Bronchial epithelial cell (primary cell): ENCODE results near the gene RAN. TPM values are rescaled to one million over a fixed set of nuclear protein-coding genes. Genes with fewer than 3 reads are reported as not detected.
"Not testable (repeated sequence)": the region's sequence is repeated elsewhere in the genome, so short reads cannot be mapped to it uniquely, and the experiment has no call there.

Experiments
- DNase-seq: peaks from one replicate; pipeline ENCODE4 v3.0.0-alpha.2; 2010; ENCODE audit warnings: low read depth
- FAIRE-seq: peaks from 2 replicates; lab custom pipeline; 2011; peaks lifted over from hg19 to GRCh38; lab: Jason Lieb, UNC
- H3K27me3 ChIP-seq: 2 replicates; pipeline ENCODE4 v1.5.1; 2011; ENCODE audit warnings: low read length; ENCODE audit not compliant: control insufficient read depth, insufficient read depth
- H3K36me3 ChIP-seq: 2 replicates; pipeline ENCODE4 v1.5.1; 2011; ENCODE audit warnings: low read length; ENCODE audit not compliant: control insufficient read depth, insufficient read depth
- H3K4me3 ChIP-seq: 2 replicates; pipeline ENCODE4 v1.5.1; 2011; ENCODE audit warnings: mild to moderate bottlenecking, low read depth, low read length, control low read depth
- total RNA-seq: library from RNA; depleted of rRNA; stranded (reverse); fragments of >200 nt; gene quantifications from 2 replicates; pipeline ENCODE4 v1.2.1, GENCODE V29; 2014
- TF ChIP-seq, protein P1 (sequence below): IDR thresholded peaks from 2 replicates; pipeline ENCODE4 v1.5.1; 2011; ENCODE audit warnings: mild to moderate bottlenecking, moderate library complexity, low read length, control low read depth, inconsistent platforms; ENCODE audit not compliant: insufficient read depth, severe bottlenecking

Gene RAN
- total RNA-seq, 1 donor from 2014 or later = 580 TPM

DNA sequence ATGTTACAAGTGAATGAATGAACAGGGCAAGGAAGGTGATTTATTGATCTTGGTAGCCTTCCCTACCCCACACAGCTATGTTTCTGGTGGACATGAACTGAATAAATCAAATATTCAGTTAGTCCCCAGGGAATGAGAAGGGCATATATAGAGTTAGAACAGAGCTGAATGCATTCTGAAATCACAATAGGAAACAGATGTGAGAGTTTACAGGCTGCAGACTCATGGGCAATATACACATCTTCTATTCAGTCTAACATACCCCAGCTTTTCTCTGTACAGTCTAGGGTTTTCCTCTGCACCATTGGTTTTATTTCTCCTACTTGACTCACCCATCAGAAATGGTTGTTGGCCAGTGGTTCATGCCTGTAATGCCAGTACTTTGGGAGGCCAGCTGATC, 25.5 kb upstream of the RAN start:
- DNase-seq (no peak), FAIRE-seq (no peak)
- H3K36me3 ChIP-seq = no peaks in the 10 kb centered on the region
- no peaks in the 10 kb centered on the region for H3K27me3 ChIP-seq
- no peak overlapping the region for H3K4me3 ChIP-seq
- TF ChIP-seq, protein P1, sequence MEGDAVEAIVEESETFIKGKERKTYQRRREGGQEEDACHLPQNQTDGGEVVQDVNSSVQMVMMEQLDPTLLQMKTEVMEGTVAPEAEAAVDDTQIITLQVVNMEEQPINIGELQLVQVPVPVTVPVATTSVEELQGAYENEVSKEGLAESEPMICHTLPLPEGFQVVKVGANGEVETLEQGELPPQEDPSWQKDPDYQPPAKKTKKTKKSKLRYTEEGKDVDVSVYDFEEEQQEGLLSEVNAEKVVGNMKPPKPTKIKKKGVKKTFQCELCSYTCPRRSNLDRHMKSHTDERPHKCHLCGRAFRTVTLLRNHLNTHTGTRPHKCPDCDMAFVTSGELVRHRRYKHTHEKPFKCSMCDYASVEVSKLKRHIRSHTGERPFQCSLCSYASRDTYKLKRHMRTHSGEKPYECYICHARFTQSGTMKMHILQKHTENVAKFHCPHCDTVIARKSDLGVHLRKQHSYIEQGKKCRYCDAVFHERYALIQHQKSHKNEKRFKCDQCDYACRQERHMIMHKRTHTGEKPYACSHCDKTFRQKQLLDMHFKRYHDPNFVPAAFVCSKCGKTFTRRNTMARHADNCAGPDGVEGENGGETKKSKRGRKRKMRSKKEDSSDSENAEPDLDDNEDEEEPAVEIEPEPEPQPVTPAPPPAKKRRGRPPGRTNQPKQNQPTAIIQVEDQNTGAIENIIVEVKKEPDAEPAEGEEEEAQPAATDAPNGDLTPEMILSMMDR = no peak

DNA sequence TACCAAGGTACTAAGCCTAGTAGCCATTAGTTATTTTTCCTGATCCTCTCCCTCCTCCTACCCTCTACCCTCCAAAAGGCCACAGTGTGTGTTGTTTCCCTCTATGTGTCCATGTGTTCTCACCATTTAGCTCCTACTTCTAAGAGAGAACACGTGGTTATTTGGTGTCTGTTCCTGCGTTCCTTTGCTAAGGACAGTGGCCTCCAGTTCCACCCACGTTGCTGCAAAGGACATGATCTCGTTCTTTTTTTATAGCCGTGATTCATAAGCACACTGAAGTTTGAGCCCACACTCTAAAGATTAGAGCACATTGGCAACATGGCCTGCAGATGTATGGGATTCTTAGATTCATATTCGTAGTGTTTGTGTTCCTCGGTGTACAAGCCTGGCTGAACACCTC, 24.8 kb upstream of the RAN start:
- no peak for DNase-seq
- H3K36me3 ChIP-seq = no peaks in the 10 kb centered on the region
- no peaks in the 10 kb centered on the region for H3K27me3 ChIP-seq
- no peak for FAIRE-seq
- H3K4me3 ChIP-seq = no peak overlapping the region
- TF ChIP-seq, protein P1 = no peak

DNA sequence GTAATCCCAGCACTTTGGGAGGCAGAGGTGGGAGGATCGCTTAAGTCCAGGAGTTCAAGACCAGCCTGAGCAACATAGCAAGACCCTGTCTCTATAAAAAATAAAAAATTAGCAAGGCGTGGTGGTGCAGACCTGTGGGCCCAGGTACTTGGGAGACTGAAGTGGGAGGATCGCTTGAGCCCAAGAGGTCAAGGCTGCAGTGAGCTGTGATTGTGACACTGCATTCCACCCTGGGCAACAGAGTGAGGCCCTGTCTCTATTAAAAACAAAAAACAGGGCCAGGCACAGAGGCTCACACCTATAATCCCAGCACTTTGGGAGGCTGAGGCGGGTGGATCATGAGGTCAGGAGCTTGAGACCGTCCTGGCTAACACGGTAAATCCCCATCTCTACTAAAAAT, 23.8 kb upstream of the RAN start:
- FAIRE-seq, H3K4me3 ChIP-seq, H3K36me3 ChIP-seq, DNase-seq, H3K27me3 ChIP-seq: not testable (repeated sequence)

DNA sequence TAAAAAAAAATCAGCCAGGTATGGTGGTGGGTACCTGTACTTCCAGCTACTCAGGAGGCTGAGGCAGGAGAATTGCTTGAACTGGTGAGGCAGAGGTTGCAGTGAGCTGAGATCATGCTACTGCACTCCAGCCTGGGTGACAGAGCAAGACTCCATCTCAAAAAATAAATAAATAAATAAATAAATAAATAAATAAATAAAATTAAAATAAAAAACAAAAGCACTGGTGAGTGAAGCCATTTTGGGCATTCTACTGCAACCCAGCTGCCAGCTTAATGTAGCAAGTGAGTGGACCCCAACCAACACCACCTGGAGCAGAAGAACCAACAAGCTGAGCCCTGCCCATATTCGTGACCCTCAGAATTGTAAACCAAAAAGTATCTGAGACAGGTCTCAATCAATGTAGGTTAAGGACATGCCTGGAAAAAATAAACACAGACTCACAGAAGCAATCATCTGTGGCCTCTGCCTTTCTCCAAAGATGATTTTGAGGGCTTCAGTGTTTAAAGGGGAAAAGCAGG, 23.0 kb upstream of the RAN start:
- FAIRE-seq, DNase-seq, H3K4me3 ChIP-seq, H3K27me3 ChIP-seq, H3K36me3 ChIP-seq: not testable (repeated sequence)

- H3K36me3 ChIP-seq = no peaks in the 10 kb centered on the region
- FAIRE-seq = no peak
- no peaks in the 10 kb centered on the region for H3K27me3 ChIP-seq
- peak; percentile 44 for DNase-seq
- no peak overlapping the region for H3K4me3 ChIP-seq
- TF ChIP-seq, protein P1 = no peak
Measured at GRCh38 chr12:130849561-130850417, 22.1 kb upstream of the RAN start.

DNA sequence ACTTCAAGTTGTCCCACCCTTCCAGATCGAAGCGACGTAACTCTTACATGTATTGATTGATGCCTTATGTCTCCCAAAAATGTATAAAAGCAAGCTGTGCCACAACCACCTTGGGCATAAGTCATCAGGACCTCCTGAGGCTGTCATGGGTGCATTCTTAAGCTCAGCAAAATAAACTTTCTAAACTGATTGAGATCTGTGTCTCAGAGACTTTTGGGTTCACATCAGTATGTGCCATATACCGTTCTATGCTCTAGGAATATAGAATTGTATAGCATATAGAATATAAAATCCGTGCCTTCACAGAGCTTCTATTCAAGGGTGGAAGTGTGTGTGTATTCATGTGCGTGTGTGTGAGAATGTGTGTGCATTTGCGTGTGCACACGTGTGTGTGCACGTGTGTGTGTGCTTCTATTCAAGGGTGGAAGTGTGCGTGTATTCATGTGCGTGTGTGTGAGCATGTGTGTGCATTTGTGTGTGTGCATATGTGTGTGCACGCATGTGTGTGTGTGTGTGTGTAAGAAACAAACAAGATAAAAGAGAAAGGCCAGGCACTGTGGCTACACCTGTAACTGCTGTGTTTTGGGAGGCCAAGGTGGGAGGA, 21.3 kb upstream of the RAN start:
- DNase-seq (no peak), FAIRE-seq (no peak)
- Histone ChIP-seq H3K27me3 (no peaks in the 10 kb centered on the region), H3K4me3 (no peak overlapping the region), H3K36me3 (no peaks in the 10 kb centered on the region)
- TF ChIP-seq, protein P1 = no peak
